WTC11 (cell line): ENCODE results near the gene PLCXD1. TPM values are rescaled to one million over a fixed set of nuclear protein-coding genes. Genes with fewer than 3 reads are reported as not detected.

Experiments used
- ATAC-seq: fragments of 200-7000 bp; cut with Tn5 transposase; 2 replicates; pipeline ENCODE4 v1.10.0; 2021; ENCODE audit warnings: mild to moderate bottlenecking, moderate library complexity
- CTCF ChIA-PET: fragments of 300-600 bp; sonication (Branson Sonifier 250); formaldehyde crosslinking; loops from one replicate; lab custom pipeline; 2021; ENCODE audit warnings: antibody characterized with exemption; lab: Charles Lee
- POLR2A ChIA-PET: fragments of 350-600 bp; sonication (Branson Sonifier 250); formaldehyde crosslinking; loops from one replicate; lab custom pipeline; 2021; ENCODE audit warnings: antibody characterized with exemption; lab: Charles Lee
- DNase-seq: peaks from one replicate; pipeline ENCODE4 v3.0.0; 2021; ENCODE audit warnings: low spot score
- H3K27ac Mint-ChIP-seq: 2 replicates; pipeline ENCODE4 v1.8.0; 2021; ENCODE audit warnings: mixed read lengths
- H3K27me3 Mint-ChIP-seq: 2 replicates; pipeline ENCODE4 v1.8.0; 2021; ENCODE audit warnings: low read depth, mild to moderate bottlenecking, moderate library complexity, mixed read lengths
- H3K36me3 Mint-ChIP-seq: 2 replicates; pipeline ENCODE4 v1.8.0; 2021; ENCODE audit warnings: mixed read lengths
- H3K4me1 Mint-ChIP-seq: 2 replicates; pipeline ENCODE4 v1.8.0; 2022; ENCODE audit warnings: mixed read lengths
- H3K4me3 Mint-ChIP-seq: 2 replicates; pipeline ENCODE4 v1.8.0; 2021; ENCODE audit warnings: mild to moderate bottlenecking, moderate library complexity, mixed read lengths
- H3K9me3 Mint-ChIP-seq: 2 replicates; pipeline ENCODE4 v1.8.0; 2021; ENCODE audit warnings: mixed read lengths
- CREM ChIP-seq: sonication (generic); formaldehyde crosslinking; IDR thresholded peaks from 2 replicates; pipeline ENCODE4 v1.8.1; 2022; ENCODE audit warnings: mild to moderate bottlenecking, missing genetic modification reagents, moderate library complexity
- MXD4 ChIP-seq: fragments of 250-450 bp; sonication (Bioruptor Pico); IDR thresholded peaks from 2 replicates; pipeline ENCODE4 v1.8.0; 2021; ENCODE audit warnings: mild to moderate bottlenecking, moderate library complexity, borderline replicate concordance
- NR2C2 ChIP-seq: sonication (generic); formaldehyde crosslinking; IDR thresholded peaks from 2 replicates; pipeline ENCODE4 v1.8.0; 2022; ENCODE audit warnings: mild to moderate bottlenecking, missing genetic modification reagents
- OVOL2 ChIP-seq: fragments of 250-450 bp; sonication (Bioruptor Pico); IDR thresholded peaks from 2 replicates; pipeline ENCODE4 v1.9.0; 2021; ENCODE audit warnings: mild to moderate bottlenecking, borderline replicate concordance
- RORB ChIP-seq: fragments of 250-450 bp; sonication (Bioruptor Pico); IDR thresholded peaks from 2 replicates; pipeline ENCODE4 v1.9.0; 2021; ENCODE audit warnings: mild to moderate bottlenecking
- ZNF219 ChIP-seq: sonication (generic); formaldehyde crosslinking; IDR thresholded peaks from 2 replicates; pipeline ENCODE4 v1.8.0; 2023; ENCODE audit warnings: missing genetic modification reagents, mild to moderate bottlenecking, borderline replicate concordance
- ZNF263 ChIP-seq: sonication (generic); formaldehyde crosslinking; IDR thresholded peaks from 2 replicates; pipeline ENCODE4 v1.8.1; 2022; ENCODE audit warnings: low read depth, mild to moderate bottlenecking, moderate library complexity, missing genetic modification reagents
- ZNF671 ChIP-seq: fragments of 250-450 bp; sonication (Bioruptor Pico); IDR thresholded peaks from 2 replicates; pipeline ENCODE4 v1.8.0; 2021; ENCODE audit warnings: mild to moderate bottlenecking
- total RNA-seq: library from RNA; stranded (reverse); gene quantifications from 3 replicates; pipeline ENCODE4 v1.2.3, GENCODE V29; 2021
- TF ChIP-seq, protein P1 (sequence below): fragments of 250-450 bp; sonication (Bioruptor Pico); conservative IDR thresholded peaks from 2 replicates; pipeline ENCODE4 v1.9.0; 2021; ENCODE audit warnings: mild to moderate bottlenecking
- TF ChIP-seq, protein P2 (sequence below): sonication (generic); formaldehyde crosslinking; IDR thresholded peaks from 2 replicates; pipeline ENCODE4 v1.8.1; 2023; ENCODE audit warnings: mild to moderate bottlenecking, moderate library complexity, missing genetic modification reagents
- TF ChIP-seq, protein P3 (sequence below): fragments of 250-450 bp; sonication (Bioruptor Pico); IDR thresholded peaks from 2 replicates; pipeline ENCODE4 v2.1.2; 2022; ENCODE audit warnings: mild to moderate bottlenecking, moderate library complexity
- TF ChIP-seq, protein P4 (sequence below): sonication (generic); formaldehyde crosslinking; IDR thresholded peaks from 2 replicates; pipeline ENCODE4 v1.8.1; 2022; ENCODE audit warnings: mild to moderate bottlenecking, moderate library complexity, missing genetic modification reagents
- TF ChIP-seq, protein P5 (sequence below): sonication (generic); formaldehyde crosslinking; IDR thresholded peaks from 2 replicates; pipeline ENCODE4 v1.8.1; 2022; ENCODE audit warnings: low read depth, missing genetic modification reagents, borderline replicate concordance

Gene PLCXD1
- total RNA-seq, 1 experiment from 2014 or later = 131 TPM

DNA sequence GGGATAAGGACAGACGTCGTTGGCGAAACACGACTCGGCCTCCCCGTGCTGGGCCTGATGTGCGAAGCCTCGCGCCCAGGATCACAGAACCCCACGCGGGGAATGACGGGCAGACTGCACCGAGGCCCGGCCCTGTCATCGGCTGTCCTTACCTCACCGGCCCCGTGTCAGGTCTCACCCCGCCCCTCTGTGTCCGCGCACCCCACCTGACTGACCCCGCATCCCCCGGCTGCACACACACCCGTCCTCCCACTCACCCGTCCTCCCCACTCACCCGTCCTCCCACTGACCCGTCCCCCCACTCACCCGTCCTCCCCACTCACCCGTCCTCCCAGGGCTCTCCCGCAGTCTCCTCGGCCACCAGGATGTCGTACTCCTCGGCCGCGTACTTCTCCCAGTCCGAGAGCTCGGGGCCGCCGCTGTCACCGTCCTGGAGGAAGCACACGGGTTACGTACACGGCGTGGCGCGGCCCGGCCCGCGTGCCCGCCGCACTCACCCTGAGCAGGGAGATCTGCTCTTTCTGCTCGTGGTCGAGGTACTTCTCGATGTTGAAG lies 57.2 kb downstream of the PLCXD1 start (continued):
- no peak for TF ChIP-seq ZNF263
- no peak for TF ChIP-seq MXD4 (CRISPR knock-in tag)
- TF ChIP-seq, protein P1, sequence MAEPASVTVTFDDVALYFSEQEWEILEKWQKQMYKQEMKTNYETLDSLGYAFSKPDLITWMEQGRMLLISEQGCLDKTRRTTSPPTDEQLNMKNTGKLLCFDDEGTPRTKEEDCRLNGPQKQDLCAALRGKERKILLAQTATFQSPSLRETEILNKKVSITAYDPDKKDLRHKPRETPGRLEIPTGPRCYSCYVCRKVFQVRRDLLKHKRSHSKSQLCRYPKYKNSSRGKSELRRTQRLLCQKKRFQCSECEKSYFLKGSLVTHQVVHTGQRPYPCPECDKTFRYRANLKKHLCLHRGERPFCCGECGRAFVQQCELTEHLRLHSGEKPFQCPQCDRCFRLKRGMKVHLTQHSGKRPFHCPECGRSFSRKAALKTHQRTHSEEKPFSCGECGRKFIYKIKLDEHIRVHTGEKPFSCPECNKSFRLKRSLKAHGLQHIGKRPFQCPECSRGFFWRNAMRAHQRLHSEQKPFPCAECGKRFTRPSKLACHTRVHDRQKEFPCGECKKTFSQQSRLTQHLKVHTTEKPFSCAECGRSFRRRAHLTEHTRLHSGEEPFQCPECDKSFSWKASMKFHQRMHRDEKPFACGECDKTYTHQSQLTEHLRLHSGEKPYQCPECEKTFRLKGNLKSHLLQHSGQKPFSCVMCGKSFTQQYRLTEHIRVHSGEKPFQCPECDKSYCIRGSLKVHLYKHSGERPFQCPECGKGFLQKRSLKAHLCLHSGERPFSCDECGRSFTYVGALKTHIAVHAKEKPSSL (CRISPR knock-in tag) = no peak
- TF ChIP-seq, protein P2, sequence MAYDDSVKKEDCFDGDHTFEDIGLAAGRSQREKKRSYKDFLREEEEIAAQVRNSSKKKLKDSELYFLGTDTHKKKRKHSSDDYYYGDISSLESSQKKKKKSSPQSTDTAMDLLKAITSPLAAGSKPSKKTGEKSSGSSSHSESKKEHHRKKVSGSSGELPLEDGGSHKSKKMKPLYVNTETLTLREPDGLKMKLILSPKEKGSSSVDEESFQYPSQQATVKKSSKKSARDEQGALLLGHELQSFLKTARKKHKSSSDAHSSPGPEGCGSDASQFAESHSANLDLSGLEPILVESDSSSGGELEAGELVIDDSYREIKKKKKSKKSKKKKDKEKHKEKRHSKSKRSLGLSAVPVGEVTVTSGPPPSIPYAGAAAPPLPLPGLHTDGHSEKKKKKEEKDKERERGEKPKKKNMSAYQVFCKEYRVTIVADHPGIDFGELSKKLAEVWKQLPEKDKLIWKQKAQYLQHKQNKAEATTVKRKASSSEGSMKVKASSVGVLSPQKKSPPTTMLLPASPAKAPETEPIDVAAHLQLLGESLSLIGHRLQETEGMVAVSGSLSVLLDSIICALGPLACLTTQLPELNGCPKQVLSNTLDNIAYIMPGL (CRISPR knock-in tag) = no peak
- no peak for TF ChIP-seq ZNF671 (CRISPR knock-in tag)

DNA sequence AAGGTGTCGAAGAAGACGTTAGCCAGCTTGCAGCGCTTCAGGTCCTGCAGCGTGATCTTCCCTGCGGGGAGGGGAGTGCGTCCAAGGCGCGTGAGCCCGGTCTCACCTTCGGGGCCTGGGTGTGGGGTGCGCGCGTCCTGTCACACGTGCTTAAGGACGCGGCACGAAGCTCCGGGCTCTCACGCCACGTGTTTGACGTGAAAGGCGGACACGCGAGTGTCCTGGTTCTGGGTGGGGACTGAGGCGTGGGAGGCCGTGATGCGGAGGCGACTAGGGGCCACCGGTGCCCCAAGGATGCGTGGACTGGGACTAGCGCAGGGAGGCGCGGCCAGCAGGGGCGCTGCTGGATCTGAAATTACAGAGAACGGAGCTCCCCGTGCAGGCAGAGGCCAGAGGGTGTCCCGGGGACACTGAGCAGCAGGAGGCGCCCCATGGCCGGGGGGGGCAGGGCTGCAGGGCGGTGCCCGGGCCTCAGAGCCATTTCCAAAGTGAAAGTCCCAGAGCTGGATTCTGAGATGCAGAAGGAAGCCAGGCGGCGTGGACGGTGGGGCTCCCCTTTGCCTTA lies 57.7 kb downstream of the PLCXD1 start:
- no peaks in the 10 kb centered on the region for H3K9me3 Mint-ChIP-seq
- no peak for DNase-seq
- H3K27ac Mint-ChIP-seq = no peak overlapping the region
- H3K4me1 Mint-ChIP-seq = peaks cover 2% of the 10 kb centered on the region; the same call in 1 of the 2 replicates
- H3K27me3 Mint-ChIP-seq = no peaks in the 10 kb centered on the region
- ATAC-seq = peak; percentile 34; the same call in 1 of the 2 replicates
- H3K36me3 Mint-ChIP-seq = peaks cover 38% of the 10 kb centered on the region
- ChIA-PET POLR2A (no interaction called here), CTCF (no interaction called here)
- TF ChIP-seq NR2C2 (CRISPR knock-in tag) (no peak), RORB (CRISPR knock-in tag) (no peak), OVOL2 (CRISPR knock-in tag) (no peak), ZNF219 (no peak), ZNF263 (no peak), CREM (CRISPR knock-in tag) (no peak)
- TF ChIP-seq, protein P3, sequence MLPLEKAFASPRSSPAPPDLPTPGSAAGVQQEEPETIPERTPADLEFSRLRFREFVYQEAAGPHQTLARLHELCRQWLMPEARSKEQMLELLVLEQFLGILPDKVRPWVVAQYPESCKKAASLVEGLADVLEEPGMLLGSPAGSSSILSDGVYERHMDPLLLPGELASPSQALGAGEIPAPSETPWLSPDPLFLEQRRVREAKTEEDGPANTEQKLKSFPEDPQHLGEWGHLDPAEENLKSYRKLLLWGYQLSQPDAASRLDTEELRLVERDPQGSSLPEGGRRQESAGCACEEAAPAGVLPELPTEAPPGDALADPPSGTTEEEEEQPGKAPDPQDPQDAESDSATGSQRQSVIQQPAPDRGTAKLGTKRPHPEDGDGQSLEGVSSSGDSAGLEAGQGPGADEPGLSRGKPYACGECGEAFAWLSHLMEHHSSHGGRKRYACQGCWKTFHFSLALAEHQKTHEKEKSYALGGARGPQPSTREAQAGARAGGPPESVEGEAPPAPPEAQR (CRISPR knock-in tag) = no peak
- TF ChIP-seq, protein P1 (CRISPR knock-in tag) = no peak
- TF ChIP-seq, protein P4, sequence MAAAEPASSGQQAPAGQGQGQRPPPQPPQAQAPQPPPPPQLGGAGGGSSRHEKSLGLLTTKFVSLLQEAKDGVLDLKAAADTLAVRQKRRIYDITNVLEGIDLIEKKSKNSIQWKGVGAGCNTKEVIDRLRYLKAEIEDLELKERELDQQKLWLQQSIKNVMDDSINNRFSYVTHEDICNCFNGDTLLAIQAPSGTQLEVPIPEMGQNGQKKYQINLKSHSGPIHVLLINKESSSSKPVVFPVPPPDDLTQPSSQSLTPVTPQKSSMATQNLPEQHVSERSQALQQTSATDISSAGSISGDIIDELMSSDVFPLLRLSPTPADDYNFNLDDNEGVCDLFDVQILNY (CRISPR knock-in tag) = no peak
- TF ChIP-seq, protein P5, sequence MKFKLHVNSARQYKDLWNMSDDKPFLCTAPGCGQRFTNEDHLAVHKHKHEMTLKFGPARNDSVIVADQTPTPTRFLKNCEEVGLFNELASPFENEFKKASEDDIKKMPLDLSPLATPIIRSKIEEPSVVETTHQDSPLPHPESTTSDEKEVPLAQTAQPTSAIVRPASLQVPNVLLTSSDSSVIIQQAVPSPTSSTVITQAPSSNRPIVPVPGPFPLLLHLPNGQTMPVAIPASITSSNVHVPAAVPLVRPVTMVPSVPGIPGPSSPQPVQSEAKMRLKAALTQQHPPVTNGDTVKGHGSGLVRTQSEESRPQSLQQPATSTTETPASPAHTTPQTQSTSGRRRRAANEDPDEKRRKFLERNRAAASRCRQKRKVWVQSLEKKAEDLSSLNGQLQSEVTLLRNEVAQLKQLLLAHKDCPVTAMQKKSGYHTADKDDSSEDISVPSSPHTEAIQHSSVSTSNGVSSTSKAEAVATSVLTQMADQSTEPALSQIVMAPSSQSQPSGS = no peak
- no peak overlapping the region for H3K4me3 Mint-ChIP-seq
